ENCODE measurements around the gene KIAA2012. TPM values are rescaled to one million over a fixed set of nuclear protein-coding genes. Genes with fewer than 3 reads are reported as not detected.

KIAA2012 gene
- total RNA-seq, 2 donors from 2014 or later = 0.74 TPM; not detected in 1

DNA sequence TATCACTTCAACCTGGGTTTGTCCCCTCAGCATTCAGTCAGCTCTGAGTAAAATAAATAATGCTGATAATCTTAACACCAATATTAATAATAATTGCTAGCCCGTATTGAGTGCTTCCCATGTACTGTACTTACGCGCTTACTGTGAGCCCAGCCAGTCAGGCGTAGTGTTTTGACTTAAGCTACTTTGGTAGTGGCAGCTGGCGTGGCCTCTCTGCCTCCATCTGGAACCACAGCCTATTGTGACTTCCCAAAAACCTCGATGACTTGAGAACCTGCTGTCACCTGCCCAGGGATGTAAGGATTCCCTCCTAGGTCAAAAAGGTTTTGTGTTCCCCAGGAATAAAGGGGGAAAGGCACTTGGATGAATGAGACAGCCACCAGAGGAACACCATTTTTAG lies 112.1 kb downstream of the KIAA2012 start:
- H3K4me3 ChIP-seq = no peak overlapping the region
- no peaks in the 10 kb centered on the region for H3K27me3 ChIP-seq (replicated peaks; ENCODE audit: insufficient read depth)
- TF ChIP-seq POLR2A (IDR thresholded peaks at IDR 0.05) (no peak), POLR2AphosphoS5 (IDR thresholded peaks at IDR 0.05) (no peak)
- TF ChIP-seq, protein P1, sequence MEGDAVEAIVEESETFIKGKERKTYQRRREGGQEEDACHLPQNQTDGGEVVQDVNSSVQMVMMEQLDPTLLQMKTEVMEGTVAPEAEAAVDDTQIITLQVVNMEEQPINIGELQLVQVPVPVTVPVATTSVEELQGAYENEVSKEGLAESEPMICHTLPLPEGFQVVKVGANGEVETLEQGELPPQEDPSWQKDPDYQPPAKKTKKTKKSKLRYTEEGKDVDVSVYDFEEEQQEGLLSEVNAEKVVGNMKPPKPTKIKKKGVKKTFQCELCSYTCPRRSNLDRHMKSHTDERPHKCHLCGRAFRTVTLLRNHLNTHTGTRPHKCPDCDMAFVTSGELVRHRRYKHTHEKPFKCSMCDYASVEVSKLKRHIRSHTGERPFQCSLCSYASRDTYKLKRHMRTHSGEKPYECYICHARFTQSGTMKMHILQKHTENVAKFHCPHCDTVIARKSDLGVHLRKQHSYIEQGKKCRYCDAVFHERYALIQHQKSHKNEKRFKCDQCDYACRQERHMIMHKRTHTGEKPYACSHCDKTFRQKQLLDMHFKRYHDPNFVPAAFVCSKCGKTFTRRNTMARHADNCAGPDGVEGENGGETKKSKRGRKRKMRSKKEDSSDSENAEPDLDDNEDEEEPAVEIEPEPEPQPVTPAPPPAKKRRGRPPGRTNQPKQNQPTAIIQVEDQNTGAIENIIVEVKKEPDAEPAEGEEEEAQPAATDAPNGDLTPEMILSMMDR (IDR thresholded peaks at IDR 0.05) = no peak
- H3K36me3 ChIP-seq = no peaks in the 10 kb centered on the region
- no peaks in the 10 kb centered on the region for H3K4me1 ChIP-seq (replicated peaks)
- no peak for DNase-seq (ENCODE audit: low spot score)
- 76% methylated on average over 6 of the region's 6 CpGs for WGBS
- intact Hi-C loops (cut with DNase I) = no loop called here
- H3K27ac ChIP-seq = no peak overlapping the region
- H3K9me3 ChIP-seq = no peaks in the 10 kb centered on the region

DNA sequence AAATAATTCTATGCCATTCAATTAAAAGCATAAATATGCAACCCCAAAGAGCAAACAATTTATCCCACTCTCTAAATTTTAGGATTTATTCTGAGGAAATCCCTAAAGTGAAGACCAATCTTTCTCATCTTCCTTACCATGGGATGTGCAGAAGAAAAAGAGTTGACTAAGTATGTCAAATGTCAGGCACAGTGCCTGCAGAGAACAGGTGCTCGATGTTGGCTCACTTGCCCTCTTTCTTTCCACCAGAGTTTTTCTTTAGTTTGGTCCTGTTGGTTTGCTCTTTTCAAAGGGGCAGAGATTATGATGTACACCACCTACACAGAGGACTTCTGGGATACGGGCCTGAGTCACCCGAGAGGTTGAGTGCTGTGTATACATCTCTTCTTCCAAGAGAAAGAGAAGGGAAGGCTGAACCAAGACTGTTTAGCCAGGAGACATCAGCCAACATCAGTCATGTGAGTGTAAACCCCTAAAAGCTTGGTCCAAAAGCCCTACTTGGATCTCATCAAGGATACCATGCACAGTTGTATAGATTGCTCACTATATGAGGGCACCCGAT lies 113.7 kb downstream of the KIAA2012 start:
- DNase-seq (ENCODE audit: low spot score) = no peak
- no peak overlapping the region for H3K4me3 ChIP-seq
- H3K4me1 ChIP-seq (replicated peaks) = no peaks in the 10 kb centered on the region
- TF ChIP-seq POLR2A (IDR thresholded peaks at IDR 0.05) = no peak
- no peak for TF ChIP-seq POLR2AphosphoS5 (IDR thresholded peaks at IDR 0.05)
- TF ChIP-seq, protein P1 (IDR thresholded peaks at IDR 0.05) = no peak
- no peaks in the 10 kb centered on the region for H3K36me3 ChIP-seq
- H3K27me3 ChIP-seq (replicated peaks; ENCODE audit: insufficient read depth) = no peaks in the 10 kb centered on the region
- intact Hi-C loops (cut with DNase I) = no loop called here
- H3K27ac ChIP-seq = no peak overlapping the region
- WGBS = 89% methylated on average over 4 of the region's 4 CpGs
- H3K9me3 ChIP-seq = no peaks in the 10 kb centered on the region

DNA sequence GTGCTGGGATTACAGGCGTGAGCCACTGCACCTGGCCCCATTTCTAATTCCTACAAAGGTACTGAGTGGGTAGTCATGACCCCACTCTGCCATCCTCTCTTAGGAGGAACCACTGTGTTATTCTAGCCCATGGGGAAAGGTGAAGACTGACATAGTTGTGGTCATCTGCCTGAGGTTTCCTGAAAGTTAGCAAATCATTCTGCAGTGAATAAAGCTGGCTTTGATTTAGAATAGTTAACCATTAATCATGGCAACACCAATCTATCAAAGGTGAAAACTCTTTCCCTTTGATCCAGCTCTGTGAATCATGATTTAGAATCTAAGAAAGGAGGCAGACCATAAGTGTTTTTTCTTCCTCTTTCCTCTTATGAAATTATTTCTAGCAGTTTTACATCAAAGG lies 114.5 kb downstream of the KIAA2012 start:
- intact Hi-C loops (cut with DNase I) = no loop called here
- H3K9me3 ChIP-seq = no peaks in the 10 kb centered on the region
- no peak overlapping the region for H3K4me3 ChIP-seq
- no peak for DNase-seq (ENCODE audit: low spot score)
- H3K36me3 ChIP-seq = no peaks in the 10 kb centered on the region
- no peak overlapping the region for H3K27ac ChIP-seq
- WGBS = 73% methylated on average over 1 of the region's 1 CpG
- H3K27me3 ChIP-seq (replicated peaks; ENCODE audit: insufficient read depth) = no peaks in the 10 kb centered on the region
- TF ChIP-seq POLR2AphosphoS5 (IDR thresholded peaks at IDR 0.05) (no peak), POLR2A (IDR thresholded peaks at IDR 0.05) (no peak)
- H3K4me1 ChIP-seq (replicated peaks) = no peaks in the 10 kb centered on the region

DNA sequence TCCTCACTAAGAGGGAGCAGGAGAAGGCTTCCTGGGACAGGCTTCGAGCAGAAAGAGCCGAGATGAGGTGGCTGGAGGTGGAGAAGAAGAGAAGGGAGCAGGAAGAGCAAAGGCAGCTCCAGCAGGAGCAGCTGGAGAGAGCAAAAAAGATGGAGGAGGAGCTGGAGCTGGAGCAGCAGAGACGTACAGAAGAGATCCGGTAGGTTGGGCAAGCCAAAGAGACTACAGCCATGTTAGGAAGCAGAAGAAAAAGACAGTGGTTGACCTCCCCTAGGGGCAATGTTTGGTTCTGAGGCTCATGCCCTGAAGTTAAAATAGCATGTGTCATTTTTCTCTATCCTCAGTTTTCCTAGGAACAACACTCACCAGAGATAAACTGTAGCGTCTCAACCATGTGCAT lies 120.2 kb downstream of the KIAA2012 start:
- Histone ChIP-seq H3K27ac (no peak overlapping the region), H3K27me3 (replicated peaks; ENCODE audit: insufficient read depth) (no peaks in the 10 kb centered on the region), H3K36me3 (no peaks in the 10 kb centered on the region), H3K4me1 (replicated peaks) (no peaks in the 10 kb centered on the region), H3K9me3 (no peaks in the 10 kb centered on the region), H3K4me3 (no peak overlapping the region)
- WGBS = 89% methylated on average over 5 of the region's 5 CpGs
- intact Hi-C loops (cut with DNase I) = no loop called here
- DNase-seq (ENCODE audit: low spot score) = no peak
- TF ChIP-seq POLR2AphosphoS5 (IDR thresholded peaks at IDR 0.05) (no peak), POLR2A (IDR thresholded peaks at IDR 0.05) (no peak)
- TF ChIP-seq, protein P1 (IDR thresholded peaks at IDR 0.05) = no peak

DNA sequence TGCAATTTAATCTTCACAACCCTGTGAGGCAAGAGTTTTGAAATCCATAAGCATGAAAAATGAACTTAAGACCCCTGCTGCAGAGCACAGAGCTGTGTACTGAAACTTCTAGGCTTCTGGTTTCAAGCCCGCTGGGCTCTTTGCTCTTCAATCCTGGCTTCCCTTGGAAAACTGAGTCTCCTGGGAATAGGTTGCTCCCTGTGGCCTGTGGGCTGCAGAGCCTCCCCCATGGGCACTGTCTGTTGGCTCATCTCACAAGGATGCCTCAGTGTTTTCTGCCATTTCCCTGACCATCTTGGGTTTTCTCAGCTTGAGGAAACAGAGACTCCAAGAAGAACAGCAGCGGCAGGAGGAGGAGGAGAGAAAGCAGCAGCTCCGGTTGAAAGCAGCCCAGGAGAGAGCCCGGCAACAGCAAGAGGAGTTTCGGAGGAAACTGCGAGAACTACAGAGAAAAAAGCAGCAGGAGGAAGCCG lies 120.9 kb downstream of the KIAA2012 start:
- no peaks in the 10 kb centered on the region for H3K36me3 ChIP-seq
- no peak overlapping the region for H3K4me3 ChIP-seq
- TF ChIP-seq POLR2A (IDR thresholded peaks at IDR 0.05) (no peak), POLR2AphosphoS5 (IDR thresholded peaks at IDR 0.05) (no peak)
- TF ChIP-seq, protein P1 (IDR thresholded peaks at IDR 0.05) = no peak
- no peaks in the 10 kb centered on the region for H3K27me3 ChIP-seq (replicated peaks; ENCODE audit: insufficient read depth)
- no peaks in the 10 kb centered on the region for H3K4me1 ChIP-seq (replicated peaks)
- DNase-seq (ENCODE audit: low spot score) = no peak
- WGBS = 78% methylated on average over 7 of the region's 7 CpGs
- intact Hi-C loops (cut with DNase I) = no loop called here
- no peaks in the 10 kb centered on the region for H3K9me3 ChIP-seq
- no peak overlapping the region for H3K27ac ChIP-seq

All from prostate gland (tissue), 2 donors.